ENCODE measurements around the gene PRRG4. TPM values are rescaled to one million over a fixed set of nuclear protein-coding genes. Genes with fewer than 3 reads are reported as not detected.
A peak's percentile ranks its signal among the peaks of the same experiment; 100 is the strongest.

Gene PRRG4
- total RNA-seq, 1 donor from 2014 or later, result not detected

GRCh38 chr11:32888805-32889204 lies 59.1 kb downstream of the PRRG4 start:
- Mint-ChIP-seq H3K27ac (ENCODE audit: unreplicated experiment) (no peak overlapping the region), H3K4me1 (ENCODE audit: low read depth) (peaks cover 19% of the 10 kb centered on the region), H3K36me3 (ENCODE audit: low read depth) (no peaks in the 10 kb centered on the region), H3K27me3 (ENCODE audit: low read depth) (no peaks in the 10 kb centered on the region), H3K4me3 (ENCODE audit: unreplicated experiment) (no peak overlapping the region), H3K9me3 (ENCODE audit: low read depth) (no peaks in the 10 kb centered on the region)
- no peak for DNase-seq (ENCODE audit: low spot score)
- no peak for TF ChIP-seq CTCF (IDR thresholded peaks at IDR 0.05)

DNA sequence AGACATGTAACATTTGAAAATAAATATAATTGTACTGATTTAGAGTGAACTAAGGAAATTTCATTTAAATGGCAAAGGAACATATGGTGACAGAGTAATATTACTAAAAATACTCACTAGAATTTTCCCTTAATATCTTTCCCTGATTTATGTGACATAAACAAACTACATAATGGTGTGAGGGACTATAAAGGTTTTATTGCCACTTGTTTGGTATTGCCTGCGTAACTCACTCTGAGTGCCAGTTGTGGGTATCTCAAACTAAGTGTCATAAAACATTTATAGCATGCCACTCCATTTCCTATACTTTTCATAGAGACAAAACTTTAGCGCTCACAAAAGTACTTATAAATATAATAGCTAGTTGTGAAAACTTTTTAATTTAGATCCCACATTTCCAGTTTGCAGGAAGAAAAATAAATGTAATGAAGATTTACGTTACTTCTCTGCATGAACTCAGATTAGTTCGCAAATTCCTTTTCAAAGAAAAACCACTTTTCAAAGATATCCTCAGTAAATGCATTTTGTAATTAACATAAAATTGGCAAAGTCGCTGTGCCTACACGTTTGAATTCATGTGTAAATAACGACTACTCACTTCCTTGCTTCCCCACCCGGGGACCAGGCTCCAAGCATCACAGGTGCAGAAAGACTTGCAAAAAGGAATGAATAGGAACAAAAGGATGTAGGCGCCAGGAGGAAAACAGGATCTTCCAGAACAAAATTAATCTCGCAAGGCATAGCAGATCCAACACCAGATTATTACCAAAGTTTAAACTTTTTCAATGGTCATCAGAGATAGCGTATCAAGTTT lies 61.3 kb downstream of the PRRG4 start:
- no peak for TF ChIP-seq CTCF (IDR thresholded peaks at IDR 0.05)
- H3K27ac Mint-ChIP-seq (ENCODE audit: unreplicated experiment), result no peak overlapping the region
- no peaks in the 10 kb centered on the region for H3K27me3 Mint-ChIP-seq (ENCODE audit: low read depth)
- H3K4me3 Mint-ChIP-seq (ENCODE audit: unreplicated experiment), result no peak overlapping the region
- no peak for DNase-seq (ENCODE audit: low spot score)
- H3K4me1 Mint-ChIP-seq (ENCODE audit: low read depth), result peaks cover 38% of the 10 kb centered on the region
- H3K36me3 Mint-ChIP-seq (ENCODE audit: low read depth), result no peaks in the 10 kb centered on the region
- H3K9me3 Mint-ChIP-seq (ENCODE audit: low read depth), result no peaks in the 10 kb centered on the region

- no peak for DNase-seq (ENCODE audit: low spot score)
- H3K4me1 Mint-ChIP-seq (ENCODE audit: low read depth), result peaks cover 38% of the 10 kb centered on the region
- peak overlapping the region; percentile 79 for H3K4me3 Mint-ChIP-seq (ENCODE audit: unreplicated experiment)
- no peaks in the 10 kb centered on the region for H3K27me3 Mint-ChIP-seq (ENCODE audit: low read depth)
- TF ChIP-seq CTCF (IDR thresholded peaks at IDR 0.05), result no peak
- H3K27ac Mint-ChIP-seq (ENCODE audit: unreplicated experiment), result peak overlapping the region; percentile 80
- no peaks in the 10 kb centered on the region for H3K9me3 Mint-ChIP-seq (ENCODE audit: low read depth)
- H3K36me3 Mint-ChIP-seq (ENCODE audit: low read depth), result no peaks in the 10 kb centered on the region
Measured at GRCh38 chr11:32891657-32892354, 62.1 kb downstream of the PRRG4 start.

DNA sequence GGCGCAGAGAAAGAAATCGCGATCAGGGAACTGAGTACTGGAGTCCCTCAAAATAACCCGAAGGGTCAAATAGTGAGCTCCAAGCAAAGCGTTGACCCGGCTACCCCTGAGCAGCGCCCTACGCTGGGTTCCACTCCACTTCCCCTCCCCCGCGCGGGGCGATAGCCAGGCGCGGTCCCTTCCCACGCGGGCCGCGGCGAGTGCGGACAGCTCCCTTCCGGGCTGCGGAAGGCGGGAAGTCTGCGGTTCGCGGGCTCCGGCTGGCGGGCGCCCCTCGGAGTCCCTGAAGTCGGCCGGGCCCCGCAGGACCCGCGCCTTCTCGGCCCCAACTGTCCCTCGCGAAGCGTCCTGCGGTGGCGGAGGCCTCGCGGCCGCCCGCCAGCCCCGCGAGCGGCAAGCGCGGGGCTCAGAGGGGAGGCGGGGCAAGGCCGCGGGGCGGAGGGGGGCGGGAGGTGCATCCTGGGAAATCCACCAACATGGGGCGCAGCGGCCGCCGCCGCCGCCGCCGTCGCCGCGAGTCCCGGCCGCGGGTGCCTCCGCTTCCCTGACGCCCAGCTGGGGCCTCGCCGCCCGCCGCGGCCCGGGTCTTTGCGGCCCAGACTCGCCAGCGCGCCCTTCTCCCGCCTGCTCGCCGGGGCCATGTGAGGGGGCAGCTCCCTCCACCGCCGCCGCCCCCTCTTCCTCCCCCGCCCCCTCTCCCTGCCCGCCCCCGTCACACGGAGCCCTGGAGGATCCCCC lies 62.8 kb downstream of the PRRG4 start, which contains the start of gene QSER1:
Gene QSER1, plus strand, starts transcription at position 457 of the 738 bp plus-strand sequence. CDS start 315 bp downstream, outside the sequence.
- no peak for DNase-seq (ENCODE audit: low spot score)
- Mint-ChIP-seq H3K4me3 (ENCODE audit: unreplicated experiment) (peak within 1 kb of the TSS; percentile 98), H3K9me3 (ENCODE audit: low read depth) (no peaks in the 10 kb centered on the region), H3K27ac (ENCODE audit: unreplicated experiment) (peak within 1 kb of the TSS; percentile 96), H3K36me3 (ENCODE audit: low read depth) (no peaks in the 10 kb centered on the region), H3K27me3 (ENCODE audit: low read depth) (no peaks in the 10 kb centered on the region), H3K4me1 (ENCODE audit: low read depth) (peaks cover 39% of the 10 kb centered on the region)
- TF ChIP-seq CTCF (IDR thresholded peaks at IDR 0.05), result peak; percentile 20

DNA sequence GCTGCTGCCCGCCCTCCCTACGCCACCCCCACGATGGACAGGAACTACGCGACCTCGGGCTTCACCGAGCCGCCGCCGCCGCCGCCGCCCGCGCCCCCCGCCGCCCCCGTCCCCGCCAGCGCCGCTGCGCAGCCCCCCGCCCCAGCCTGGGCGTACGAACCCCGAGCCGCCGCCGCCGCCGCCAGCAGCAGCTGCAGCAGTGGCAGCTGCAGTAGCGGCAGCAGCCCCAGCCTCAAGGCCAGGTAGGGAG lies 63.3 kb downstream of the PRRG4 start:
- no peak for TF ChIP-seq CTCF (IDR thresholded peaks at IDR 0.05)
- no peak for DNase-seq (ENCODE audit: low spot score)
- Mint-ChIP-seq H3K27ac (ENCODE audit: unreplicated experiment) (no peak overlapping the region), H3K27me3 (ENCODE audit: low read depth) (no peaks in the 10 kb centered on the region), H3K36me3 (ENCODE audit: low read depth) (no peaks in the 10 kb centered on the region), H3K9me3 (ENCODE audit: low read depth) (no peaks in the 10 kb centered on the region), H3K4me3 (ENCODE audit: unreplicated experiment) (peak overlapping the region; percentile 98), H3K4me1 (ENCODE audit: low read depth) (peaks cover 41% of the 10 kb centered on the region)
